H4 (cell line): ENCODE data around the gene PLIN1. TPM values are rescaled to one million over a fixed set of nuclear protein-coding genes. Genes with fewer than 3 reads are reported as not detected.
"Not testable (repeated sequence)": the region's sequence is repeated elsewhere in the genome, so short reads cannot be mapped to it uniquely, and the experiment has no call there.

Experiments
- DNase-seq: peaks from one replicate; pipeline ENCODE4 v3.0.0-alpha.2; 2015; ENCODE audit warnings: low spot score
- total RNA-seq: library from RNA; depleted of rRNA; stranded (reverse); fragments of >200 nt; shearing (Covaris generic); gene quantifications from 2 replicates; pipeline ENCODE4 v1.2.3, GENCODE V29; 2014; rRNA removed

PLIN1 gene
- total RNA-seq, result 0.04 and 0.19 TPM in 2 replicates

GRCh38 chr15:89679212-89679611 is at the start of gene PLIN1:
Gene PLIN1 (minus strand): TSS chr15:89679367. CDS start chr15:89677489, 1,878 bp downstream.
- no peak for DNase-seq

GRCh38 chr15:89728254-89728653 is 49.1 kb upstream of the PLIN1 start:
- no peak for DNase-seq

- no peak for DNase-seq
Observed at GRCh38 chr15:89725064-89725463, 45.9 kb upstream of the PLIN1 start.

- no peak for DNase-seq
Observed at GRCh38 chr15:89724621-89725020, 45.5 kb upstream of the PLIN1 start.

- DNase-seq, result no peak
Observed at GRCh38 chr15:89723031-89723430, 43.9 kb upstream of the PLIN1 start.

GRCh38 chr15:89714775-89715174 is 35.6 kb upstream of the PLIN1 start:
- DNase-seq, result no peak

GRCh38 chr15:89707577-89707976 is 28.4 kb upstream of the PLIN1 start:
- DNase-seq, result no peak

- DNase-seq, result no peak
Observed at GRCh38 chr15:89704411-89704810, 25.2 kb upstream of the PLIN1 start.

- no peak for DNase-seq
Observed at GRCh38 chr15:89695198-89695597, 16.0 kb upstream of the PLIN1 start.

- DNase-seq, result no peak
Observed at GRCh38 chr15:89693696-89694095, 14.5 kb upstream of the PLIN1 start.

- DNase-seq, result no peak
Observed at GRCh38 chr15:89693091-89693490, 13.9 kb upstream of the PLIN1 start.

GRCh38 chr15:89690276-89691218 is 11.4 kb upstream of the PLIN1 start, which contains the start of the genes PEX11A and WDR93:
Gene PEX11A (minus strand): TSS chr15:89690754. CDS start chr15:89690632, 122 bp downstream.
Gene WDR93 (plus strand): TSS chr15:89690811. CDS start chr15:89701747, 10,936 bp downstream.
- peak; percentile 63 for DNase-seq

- DNase-seq, result not testable (repeated sequence)
Observed at GRCh38 chr15:89689930-89690275, 10.7 kb upstream of the PLIN1 start.

- no peak for DNase-seq
Observed at GRCh38 chr15:89686522-89686921, 7.4 kb upstream of the PLIN1 start.

GRCh38 chr15:89685995-89686394 is 6.8 kb upstream of the PLIN1 start:
- no peak for DNase-seq

- DNase-seq, result no peak
Observed at GRCh38 chr15:89681146-89681545, 2.0 kb upstream of the PLIN1 start.

- DNase-seq, result no peak
Observed at GRCh38 chr15:89680282-89680873, 1.2 kb upstream of the PLIN1 start.

GRCh38 chr15:89677381-89677780 is 1.8 kb downstream of the PLIN1 start:
- DNase-seq, result no peak

GRCh38 chr15:89675606-89676005 is 3.6 kb downstream of the PLIN1 start:
- no peak for DNase-seq

GRCh38 chr15:89674526-89674925 is 4.6 kb downstream of the PLIN1 start:
- DNase-seq, result no peak

- DNase-seq, result no peak
Observed at GRCh38 chr15:89673165-89673512, 6.0 kb downstream of the PLIN1 start.

GRCh38 chr15:89672221-89673164 is 6.7 kb downstream of the PLIN1 start:
- DNase-seq, result no peak
